Gastroesophageal sphincter (tissue), 4 donors: ENCODE measurements around the gene CARNS1. TPM values are rescaled to one million over a fixed set of nuclear protein-coding genes. Genes with fewer than 3 reads are reported as not detected.

ENCODE experiments used
- ATAC-seq: fragments of 150-250 bp; one replicate; pipeline ENCODE4 v1.9.1; 2016; ENCODE audit warnings: mild to moderate bottlenecking, moderate library complexity
- H3K27ac ChIP-seq, 4 donors: fragments of 200-600 bp; sonication (generic) in 3 of 4; 1 replicate in 3 of 4; 2 replicates in 1 of 4; pipeline ENCODE4 v1.5.1; 2016 to 2019
- H3K27me3 ChIP-seq: fragments of 200-600 bp; sonication (generic); one replicate; pipeline ENCODE4 v1.5.1; 2019
- H3K36me3 ChIP-seq, 2 donors: fragments of 200-600 bp; sonication (generic); one replicate each; pipeline ENCODE4 v1.5.1; 2019; ENCODE audit warnings: control low read depth in 1 of 2
- H3K4me1 ChIP-seq, 3 donors: fragments of 200-600 bp; sonication (generic); 1 replicate in 2 of 3; 2 replicates in 1 of 3; pipeline ENCODE4 v1.5.1; 2016 to 2019; ENCODE audit warnings: control low read depth in 2 of 3
- H3K4me3 ChIP-seq, 2 donors: fragments of 200-600 bp; sonication (generic); one replicate each; pipeline ENCODE4 v1.5.1; 2019; ENCODE audit warnings: mild to moderate bottlenecking in 1 of 2, moderate library complexity in 1 of 2
- H3K9me3 ChIP-seq, 3 donors: fragments of 200-600 bp; sonication (generic); one replicate each; pipeline ENCODE4 v1.5.1; 2017 to 2019; ENCODE audit warnings: control low read depth in 2 of 3
- CTCF ChIP-seq, 4 experiments: fragments of 200-600 bp in 2 of 4; fragments of 450-650 bp in 2 of 4; sonication (generic) in 1 of 4; IDR thresholded peaks; one replicate each; pipeline ENCODE4 v1.5.1; 2017 to 2019; ENCODE audit warnings: antibody characterized with exemption in 4 of 4, mild to moderate bottlenecking in 2 of 4, moderate library complexity in 2 of 4
- EP300 ChIP-seq: sonication (generic); formaldehyde crosslinking; IDR thresholded peaks from one replicate; pipeline ENCODE4 v1.6.1; 2017; ENCODE audit warnings: antibody characterized with exemption, mild to moderate bottlenecking
- POLR2A ChIP-seq, 2 donors: fragments of 450-650 bp; IDR thresholded peaks; one replicate each; pipeline ENCODE4 v1.6.1; 2017; ENCODE audit warnings: antibody characterized with exemption in 2 of 2, mild to moderate bottlenecking in 2 of 2, moderate library complexity in 1 of 2
- POLR2AphosphoS5 ChIP-seq: sonication (generic); formaldehyde crosslinking; IDR thresholded peaks from one replicate; pipeline ENCODE4 v1.6.1; 2017; ENCODE audit warnings: antibody characterized with exemption
- WGBS, 2 donors: methylation state at CpG; one replicate each; pipeline ENCODE4 v1.1.5; 2018; ENCODE audit warnings: low coverage in 1 of 2; 5-methylcytosine and 5-hydroxymethylcytosine counted together
- total RNA-seq, 4 donors: library from RNA; depleted of rRNA; stranded (reverse); fragments of >200 nt; gene quantifications; one replicate each; pipeline ENCODE4 v1.1.0, GENCODE V29; 2016

The CARNS1 gene
- total RNA-seq, 4 donors from 2014 or later = 0.73 to 3.3 (median 1.6) TPM

GRCh38 chr11:67405196-67405567, 10.3 kb upstream of the CARNS1 start:
- TF ChIP-seq EP300 (no peak), POLR2AphosphoS5 (no peak), POLR2A (IDR thresholded peaks at IDR 0.05) (no peak), CTCF (IDR thresholded peaks at IDR 0.05) (no peak)
- Histone ChIP-seq H3K4me3 (no peak overlapping the region), H3K36me3 (peaks cover 0 to 4% of the 10 kb centered on the region in 2 donors), H3K4me1 (peaks cover 0 to 43% (median 8%) of the 10 kb centered on the region in 3 donors), H3K27ac (no peak overlapping the region), H3K27me3 (peaks cover 71% of the 10 kb centered on the region), H3K9me3 (no peaks in the 10 kb centered on the region)
- ATAC-seq = no peak
- WGBS, 2 donors = no CpG with 5 or more reads among the region's 6 CpGs

GRCh38 chr11:67405688-67406339, 9.7 kb upstream of the CARNS1 start:
- Histone ChIP-seq H3K4me1 (peaks cover 0 to 40% (median 2%) of the 10 kb centered on the region in 3 donors), H3K27me3 (peaks cover 78% of the 10 kb centered on the region), H3K27ac (no peak overlapping the region), H3K36me3 (no peaks in the 10 kb centered on the region), H3K4me3 (no peak overlapping the region), H3K9me3 (no peaks in the 10 kb centered on the region)
- no peak for TF ChIP-seq CTCF (IDR thresholded peaks at IDR 0.05)
- TF ChIP-seq POLR2AphosphoS5 = no peak
- TF ChIP-seq EP300 = no peak
- no peak for TF ChIP-seq POLR2A (IDR thresholded peaks at IDR 0.05)
- no CpG with 5 or more reads among the region's 9 CpGs for WGBS, 2 donors
- no peak for ATAC-seq

- Histone ChIP-seq H3K9me3 (no peaks in the 10 kb centered on the region), H3K27me3 (peaks cover 85% of the 10 kb centered on the region), H3K4me3 (no peak overlapping the region), H3K4me1 (peaks cover 0 to 36% (median 0%) of the 10 kb centered on the region in 3 donors), H3K27ac (no peak overlapping the region), H3K36me3 (no peaks in the 10 kb centered on the region)
- WGBS, 2 donors = no CpG with 5 or more reads among the region's 18 CpGs
- TF ChIP-seq POLR2A (IDR thresholded peaks at IDR 0.05) (no peak), EP300 (no peak), CTCF (IDR thresholded peaks at IDR 0.05) (no peak), POLR2AphosphoS5 (no peak)
- no peak for ATAC-seq
Observed at GRCh38 chr11:67406420-67406968, 9.0 kb upstream of the CARNS1 start.

GRCh38 chr11:67406969-67407687, 8.3 kb upstream of the CARNS1 start:
- no peak for TF ChIP-seq POLR2AphosphoS5
- TF ChIP-seq POLR2A (IDR thresholded peaks at IDR 0.05) = no peak
- TF ChIP-seq EP300 = no peak
- TF ChIP-seq CTCF (IDR thresholded peaks at IDR 0.05) = no peak
- no peak overlapping the region for H3K4me3 ChIP-seq
- ATAC-seq = no peak
- WGBS, 2 donors = 0 to 39% methylated on average over 1 to 3 of the region's 12 CpGs
- peaks cover 91% of the 10 kb centered on the region for H3K27me3 ChIP-seq
- no peaks in the 10 kb centered on the region for H3K9me3 ChIP-seq
- H3K27ac ChIP-seq = no peak overlapping the region
- peaks cover 0 to 34% (median 0%) of the 10 kb centered on the region in 3 donors for H3K4me1 ChIP-seq
- H3K36me3 ChIP-seq = no peaks in the 10 kb centered on the region
